ENCODE results near the gene DNAJA2.

Gene DNAJA2

DNA sequence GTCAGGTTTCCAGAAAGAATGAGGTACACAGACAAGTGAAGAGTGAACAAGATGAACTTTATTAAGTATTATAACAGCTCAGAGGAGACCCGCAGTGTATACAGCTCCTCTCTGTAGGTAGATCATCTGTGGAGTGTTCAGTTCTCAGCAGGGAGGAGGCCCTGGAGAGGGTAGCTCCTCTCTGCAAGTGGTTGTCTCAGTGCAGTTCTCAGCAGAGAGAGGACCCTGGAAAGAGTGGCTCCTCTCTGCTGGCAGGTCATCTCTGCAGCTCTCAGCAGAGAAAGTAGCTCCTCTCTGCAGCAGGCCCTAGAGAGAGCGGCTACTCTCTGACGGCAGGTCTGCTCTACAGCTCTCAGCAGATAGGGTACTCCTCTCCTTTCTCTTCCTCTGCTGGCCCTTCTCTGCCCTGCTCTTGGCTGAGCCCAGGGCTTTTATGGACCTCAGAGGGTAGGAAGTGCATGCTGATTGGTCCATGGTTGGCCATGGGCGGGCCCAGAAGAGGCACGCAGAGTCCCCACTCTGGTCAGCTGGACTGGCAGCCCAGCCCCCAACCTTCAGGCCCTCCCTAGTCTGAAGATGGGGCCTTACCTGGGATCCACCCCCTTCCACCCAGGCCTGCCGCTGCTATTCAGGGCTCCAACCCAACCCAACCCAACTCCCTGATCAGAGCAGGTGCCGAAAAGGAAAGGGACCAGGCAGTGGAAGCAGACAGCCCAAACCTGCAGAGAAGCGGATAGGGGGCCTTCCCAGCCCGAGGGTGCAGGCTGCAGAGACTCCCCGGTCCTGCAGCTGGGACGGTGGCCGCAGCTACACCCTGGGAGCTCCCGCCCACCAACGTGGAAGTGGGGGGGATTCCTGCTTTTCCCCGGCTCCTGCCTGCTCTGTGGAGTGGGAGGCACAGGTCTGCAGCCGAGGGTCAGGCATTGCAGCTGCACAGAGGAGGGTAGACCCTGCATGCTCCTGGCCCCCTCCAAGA, 18.5 kb upstream of the DNAJA2 start:
- ATAC-seq = no peak
- Mint-ChIP-seq H3K27me3 (no peaks in the 10 kb centered on the region), H3K36me3 (ENCODE audit: low read depth) (no peaks in the 10 kb centered on the region), H3K9me3 (no peaks in the 10 kb centered on the region), H3K27ac (no peak overlapping the region), H3K4me1 (peaks cover 4% of the 10 kb centered on the region), H3K4me3 (no peak overlapping the region)
- DNase-seq = no peak

DNA sequence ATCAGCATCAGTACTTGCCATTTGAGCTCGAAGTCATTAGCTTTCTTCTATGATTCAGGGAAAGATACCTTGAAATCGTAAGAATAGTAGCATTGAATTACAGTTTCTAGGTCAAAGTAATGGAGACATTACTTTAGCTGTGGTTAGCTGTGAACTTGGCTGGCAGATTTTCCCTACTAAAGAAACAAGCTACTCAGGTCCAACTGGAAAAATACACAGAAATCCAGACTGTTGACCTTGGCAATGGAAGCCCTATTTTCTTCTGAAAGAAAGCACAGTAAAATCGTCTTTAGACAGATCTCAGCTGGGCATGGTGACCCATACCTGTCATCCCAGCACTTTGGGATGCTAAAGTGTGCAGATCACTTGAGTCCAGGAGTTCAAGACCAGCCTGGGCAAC, 13.4 kb upstream of the DNAJA2 start:
- Mint-ChIP-seq H3K27me3 (no peaks in the 10 kb centered on the region), H3K36me3 (ENCODE audit: low read depth) (no peaks in the 10 kb centered on the region), H3K4me3 (no peak overlapping the region), H3K4me1 (no peaks in the 10 kb centered on the region), H3K27ac (no peak overlapping the region), H3K9me3 (no peaks in the 10 kb centered on the region)
- no peak for DNase-seq
- no peak for ATAC-seq

DNA sequence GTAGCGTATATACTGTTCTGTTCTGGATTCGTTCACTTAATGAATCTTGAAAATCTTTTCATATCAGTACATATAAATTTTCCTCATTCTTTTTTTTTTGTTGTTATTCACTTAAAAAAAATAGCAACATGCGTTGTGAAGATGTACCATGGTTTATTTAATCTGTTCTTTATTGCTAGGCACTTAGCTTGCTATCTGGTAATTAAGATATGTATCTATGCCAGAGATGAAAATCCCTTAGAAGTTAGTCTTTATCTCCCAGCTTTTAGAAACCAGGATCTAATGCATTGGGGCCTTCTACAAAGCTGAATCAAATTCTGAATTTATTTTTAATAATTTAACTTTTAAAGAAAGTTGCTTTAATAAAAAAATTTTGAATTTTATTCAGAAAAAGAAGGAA, 13.0 kb upstream of the DNAJA2 start:
- no peak for ATAC-seq

DNA sequence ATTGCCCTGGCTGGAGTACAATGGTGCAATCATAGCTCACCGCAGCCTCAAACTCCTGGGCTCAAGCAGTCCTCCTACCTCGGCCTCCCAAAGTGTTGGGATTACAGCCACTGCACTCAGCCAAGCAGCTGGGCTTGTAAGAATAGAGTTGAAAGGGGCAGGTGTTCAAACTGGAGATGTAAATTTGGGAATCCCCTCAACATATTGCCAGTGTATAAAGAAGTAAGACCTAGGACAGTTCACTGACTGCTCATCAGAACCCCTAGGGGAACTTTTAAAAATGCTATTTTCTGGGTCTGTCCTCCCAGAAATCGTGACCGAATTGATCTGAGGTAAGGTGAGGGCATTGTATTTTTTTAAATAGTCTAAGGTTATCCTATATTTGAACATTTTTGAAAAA, 8.9 kb upstream of the DNAJA2 start:
- ATAC-seq (no peak), DNase-seq (no peak)
- H3K36me3 Mint-ChIP-seq (ENCODE audit: low read depth) = no peaks in the 10 kb centered on the region
- no peaks in the 10 kb centered on the region for H3K27me3 Mint-ChIP-seq
- no peaks in the 10 kb centered on the region for H3K4me1 Mint-ChIP-seq
- no peak overlapping the region for H3K27ac Mint-ChIP-seq
- H3K4me3 Mint-ChIP-seq = no peak overlapping the region
- H3K9me3 Mint-ChIP-seq = no peaks in the 10 kb centered on the region

More for the DNA sequence above, 13.0 kb upstream of the DNAJA2 start:
- H3K9me3 Mint-ChIP-seq = no peaks in the 10 kb centered on the region
- H3K36me3 Mint-ChIP-seq (ENCODE audit: low read depth) = no peaks in the 10 kb centered on the region
- no peak overlapping the region for H3K27ac Mint-ChIP-seq
- no peaks in the 10 kb centered on the region for H3K27me3 Mint-ChIP-seq
- DNase-seq = no peak
- no peak overlapping the region for H3K4me3 Mint-ChIP-seq
- no peaks in the 10 kb centered on the region for H3K4me1 Mint-ChIP-seq

DNA sequence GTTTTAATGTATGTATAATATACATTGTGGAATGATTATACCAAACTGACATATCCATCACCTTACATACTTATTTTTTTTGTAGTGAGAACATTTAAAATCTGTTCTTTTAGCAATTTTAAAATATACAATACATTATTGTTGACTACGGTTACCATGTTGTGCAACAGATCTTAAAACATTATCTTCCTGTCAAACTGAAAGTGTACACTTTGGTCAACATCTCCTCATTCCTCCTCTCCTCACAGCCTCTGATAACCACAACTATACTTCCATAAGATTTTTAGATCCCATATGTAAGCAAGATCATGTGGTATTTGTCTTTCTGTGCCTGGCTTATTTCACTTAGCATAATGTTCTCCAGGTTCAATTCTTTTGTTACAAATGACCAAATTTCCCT, 7.5 kb upstream of the DNAJA2 start:
- no peak overlapping the region for H3K4me3 Mint-ChIP-seq
- no peaks in the 10 kb centered on the region for H3K9me3 Mint-ChIP-seq
- H3K4me1 Mint-ChIP-seq = peaks cover 13% of the 10 kb centered on the region
- no peaks in the 10 kb centered on the region for H3K36me3 Mint-ChIP-seq (ENCODE audit: low read depth)
- H3K27me3 Mint-ChIP-seq = no peaks in the 10 kb centered on the region
- ATAC-seq = no peak
- DNase-seq = no peak
- H3K27ac Mint-ChIP-seq = no peak overlapping the region

DNA sequence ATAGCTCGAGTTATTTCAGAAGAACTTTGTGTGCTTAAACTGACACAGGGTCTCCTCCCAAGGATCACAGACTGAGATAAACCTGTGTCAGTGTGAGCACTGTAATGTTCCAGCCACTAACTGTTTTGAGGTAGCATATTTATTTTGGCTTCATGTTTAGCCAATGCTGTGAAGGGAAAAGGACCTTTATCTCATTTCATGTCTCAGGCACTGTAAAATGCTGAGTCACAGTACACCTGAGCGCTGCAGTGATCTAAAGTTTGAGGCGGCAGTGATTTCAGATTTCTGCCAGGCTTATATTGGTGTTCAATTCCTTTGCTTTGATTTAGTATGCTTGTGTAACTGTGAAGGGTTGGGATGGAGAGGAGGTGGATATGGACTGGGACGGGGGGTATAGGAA, 3.1 kb upstream of the DNAJA2 start:
- ATAC-seq = no peak
- Mint-ChIP-seq H3K27me3 (no peaks in the 10 kb centered on the region), H3K4me3 (peak overlapping the region; percentile 48), H3K9me3 (no peaks in the 10 kb centered on the region), H3K36me3 (ENCODE audit: low read depth) (peaks cover 10% of the 10 kb centered on the region), H3K4me1 (peaks cover 44% of the 10 kb centered on the region), H3K27ac (peak overlapping the region; percentile 89)
- DNase-seq = no peak

DNA sequence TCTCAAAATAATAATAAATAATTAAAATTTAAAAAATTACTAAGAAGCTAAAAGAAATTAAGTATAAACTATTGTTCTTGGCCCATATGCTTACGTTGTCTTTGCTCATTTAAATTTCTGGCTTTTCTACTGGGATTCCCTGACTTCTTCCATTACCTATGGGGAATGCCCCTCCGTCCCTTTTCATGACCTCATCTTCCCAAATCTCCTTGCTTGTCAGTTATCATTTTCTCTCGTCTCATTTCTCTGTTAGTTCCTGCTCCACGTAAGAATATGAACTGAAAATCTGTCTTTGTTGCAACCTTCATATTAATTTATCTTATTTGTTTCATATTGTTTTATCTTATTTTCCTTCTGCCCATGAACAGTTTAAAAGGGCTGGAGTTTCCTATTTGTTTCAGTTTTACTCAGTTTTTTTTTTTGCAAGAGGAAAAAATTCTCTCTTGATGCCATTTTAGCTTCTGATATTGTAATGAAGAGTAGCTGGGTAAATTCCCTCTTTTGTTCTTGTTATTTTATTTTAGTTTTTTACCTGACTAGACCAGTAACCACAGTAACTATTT, 2.5 kb upstream of the DNAJA2 start:
- Mint-ChIP-seq H3K4me1 (peaks cover 48% of the 10 kb centered on the region), H3K36me3 (ENCODE audit: low read depth) (peaks cover 14% of the 10 kb centered on the region), H3K27me3 (no peaks in the 10 kb centered on the region), H3K4me3 (peak overlapping the region; percentile 48), H3K9me3 (no peaks in the 10 kb centered on the region), H3K27ac (peak overlapping the region; percentile 89)
- no peak for DNase-seq
- no peak for ATAC-seq

DNA sequence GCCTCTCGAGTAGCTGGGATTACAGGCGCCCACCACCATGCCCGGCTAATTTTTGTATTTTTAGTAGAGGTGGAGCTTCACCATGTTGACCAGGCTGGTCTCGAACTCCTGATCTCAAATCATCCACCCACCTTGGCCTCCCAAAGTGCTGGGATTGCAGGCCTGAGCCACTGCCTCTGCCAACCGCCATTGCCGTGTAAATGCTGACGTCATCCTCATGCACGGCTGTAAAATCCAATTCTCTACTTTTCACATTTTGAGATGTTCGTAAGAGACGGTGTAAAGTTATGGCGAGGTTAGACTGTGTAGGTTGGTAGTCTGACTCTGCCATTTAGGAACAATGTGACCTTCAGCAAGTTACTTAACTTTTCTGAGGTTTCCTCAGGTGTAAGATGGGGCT, 1.7 kb upstream of the DNAJA2 start:
- ATAC-seq (no peak), DNase-seq (peak; percentile 11)
- H3K27ac Mint-ChIP-seq = peak overlapping the region; percentile 97
- H3K36me3 Mint-ChIP-seq (ENCODE audit: low read depth) = peaks cover 18% of the 10 kb centered on the region
- H3K4me1 Mint-ChIP-seq = peaks cover 53% of the 10 kb centered on the region
- no peaks in the 10 kb centered on the region for H3K27me3 Mint-ChIP-seq
- no peaks in the 10 kb centered on the region for H3K9me3 Mint-ChIP-seq
- H3K4me3 Mint-ChIP-seq = peak overlapping the region; percentile 61

DNA sequence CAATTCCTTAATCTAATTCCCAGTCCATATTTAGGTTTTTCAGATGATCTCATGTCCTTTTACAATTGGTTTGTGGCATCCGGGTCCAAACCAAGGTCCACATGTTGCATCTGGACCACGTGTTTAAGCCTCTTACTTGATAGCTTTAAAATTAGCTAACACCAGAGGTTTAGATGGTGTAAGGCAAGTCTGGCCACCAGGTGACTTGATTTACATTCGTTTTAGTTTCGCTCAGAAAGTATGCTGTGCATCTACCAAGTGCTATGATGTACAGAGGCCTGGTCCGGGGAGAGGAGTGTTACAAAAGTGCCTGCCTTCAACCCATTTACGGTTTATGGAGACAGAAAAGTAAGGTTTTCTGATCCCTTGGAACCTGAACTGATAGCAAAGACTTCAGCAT, 878 bp upstream of the DNAJA2 start:
- Mint-ChIP-seq H3K4me3 (peak overlapping the region; percentile 94), H3K27me3 (no peaks in the 10 kb centered on the region), H3K36me3 (ENCODE audit: low read depth) (peaks cover 21% of the 10 kb centered on the region), H3K27ac (peak overlapping the region; percentile 97), H3K4me1 (peaks cover 59% of the 10 kb centered on the region), H3K9me3 (no peaks in the 10 kb centered on the region)
- ATAC-seq = no peak
- DNase-seq = peak; percentile 20

DNA sequence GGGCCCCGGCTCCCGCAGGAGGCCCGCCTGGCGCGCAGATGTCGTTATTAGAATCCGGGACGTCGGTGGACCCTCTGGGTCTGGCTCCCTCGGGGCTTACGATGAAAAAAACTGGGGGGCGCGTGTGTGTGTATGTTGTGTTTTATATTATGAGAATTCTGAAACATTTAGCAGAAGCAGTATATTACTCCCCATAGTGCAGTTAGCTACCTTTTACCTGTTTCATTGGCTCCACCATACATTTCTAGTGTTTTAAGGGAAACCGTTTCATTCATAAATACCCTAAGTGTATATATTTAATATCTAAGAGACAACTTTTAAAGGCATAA, 486 bp upstream of the DNAJA2 start:
- peak overlapping the region; percentile 94 for H3K4me3 Mint-ChIP-seq
- ATAC-seq = no peak
- H3K9me3 Mint-ChIP-seq = no peaks in the 10 kb centered on the region
- no peak for DNase-seq
- peaks cover 25% of the 10 kb centered on the region for H3K36me3 Mint-ChIP-seq (ENCODE audit: low read depth)
- H3K27me3 Mint-ChIP-seq = no peaks in the 10 kb centered on the region
- H3K4me1 Mint-ChIP-seq = peaks cover 63% of the 10 kb centered on the region
- H3K27ac Mint-ChIP-seq = peak overlapping the region; percentile 97

DNA sequence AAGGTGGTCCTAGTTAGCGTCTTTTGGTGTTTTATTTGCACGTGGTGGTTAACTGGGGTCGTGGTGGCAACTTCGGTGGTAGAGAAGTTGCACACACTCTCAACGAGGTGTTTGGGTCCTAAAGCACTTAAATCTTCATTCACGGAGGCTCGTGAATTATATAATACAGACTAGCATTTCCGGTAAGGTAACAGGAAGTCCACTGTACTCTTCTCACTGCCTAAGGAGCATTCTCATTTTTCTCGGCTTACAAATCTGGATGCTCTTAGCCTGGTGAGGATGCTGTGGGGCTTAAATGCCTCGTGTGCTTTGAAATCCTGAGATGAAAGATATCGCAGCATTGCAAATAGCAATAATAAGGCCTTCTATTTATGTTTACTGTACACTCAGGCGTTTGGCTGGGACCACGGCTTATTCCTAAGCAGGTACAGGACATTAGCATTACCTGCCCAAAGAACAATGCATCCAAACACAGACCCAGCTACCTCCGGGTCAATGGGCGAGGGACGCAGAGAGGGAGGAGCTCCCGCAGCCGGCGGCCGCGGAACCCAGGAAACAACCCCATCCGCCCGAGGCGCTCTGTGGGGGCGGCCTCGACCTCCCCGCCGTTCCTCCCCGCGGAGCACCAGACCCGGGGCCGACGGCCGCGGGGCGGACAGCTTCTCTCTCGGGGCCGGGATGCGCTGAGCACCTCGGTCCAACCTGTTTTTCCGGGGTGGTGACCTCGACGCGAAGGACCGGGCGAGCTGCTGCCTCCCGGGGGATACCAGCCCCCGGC, 856 bp downstream of the DNAJA2 start:
- H3K4me3 Mint-ChIP-seq = peak overlapping the region; percentile 94
- H3K36me3 Mint-ChIP-seq (ENCODE audit: low read depth) = peaks cover 37% of the 10 kb centered on the region
- peaks cover 76% of the 10 kb centered on the region for H3K4me1 Mint-ChIP-seq
- peak; percentile 18 for ATAC-seq
- peak overlapping the region; percentile 87 for H3K27ac Mint-ChIP-seq
- no peaks in the 10 kb centered on the region for H3K9me3 Mint-ChIP-seq
- peak; percentile 60 for DNase-seq
- H3K27me3 Mint-ChIP-seq = no peaks in the 10 kb centered on the region

DNA sequence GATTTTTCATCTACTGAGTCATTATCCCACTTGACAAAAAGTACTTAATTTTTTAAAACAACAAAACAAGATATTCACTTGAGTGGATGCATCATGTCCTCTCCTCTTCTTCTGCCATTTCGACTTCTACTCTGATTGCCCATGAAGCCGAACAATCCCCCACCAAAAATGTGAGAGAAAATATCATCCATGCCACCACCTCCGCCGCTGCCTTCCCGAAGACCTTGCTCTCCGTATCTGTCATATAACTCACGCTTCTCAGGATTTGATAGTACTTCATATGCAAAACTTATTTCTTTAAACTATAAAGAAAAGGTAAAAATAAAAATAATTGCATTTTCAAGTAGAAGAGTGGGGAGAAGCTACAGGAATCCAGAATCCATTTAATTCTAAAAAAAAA, 2.2 kb downstream of the DNAJA2 start:
- H3K27me3 Mint-ChIP-seq = no peaks in the 10 kb centered on the region
- H3K36me3 Mint-ChIP-seq (ENCODE audit: low read depth) = peaks cover 50% of the 10 kb centered on the region
- ATAC-seq (no peak), DNase-seq (no peak)
- peaks cover 75% of the 10 kb centered on the region for H3K4me1 Mint-ChIP-seq
- peak overlapping the region; percentile 94 for H3K4me3 Mint-ChIP-seq
- H3K9me3 Mint-ChIP-seq = no peaks in the 10 kb centered on the region
- H3K27ac Mint-ChIP-seq = peak overlapping the region; percentile 61

DNA sequence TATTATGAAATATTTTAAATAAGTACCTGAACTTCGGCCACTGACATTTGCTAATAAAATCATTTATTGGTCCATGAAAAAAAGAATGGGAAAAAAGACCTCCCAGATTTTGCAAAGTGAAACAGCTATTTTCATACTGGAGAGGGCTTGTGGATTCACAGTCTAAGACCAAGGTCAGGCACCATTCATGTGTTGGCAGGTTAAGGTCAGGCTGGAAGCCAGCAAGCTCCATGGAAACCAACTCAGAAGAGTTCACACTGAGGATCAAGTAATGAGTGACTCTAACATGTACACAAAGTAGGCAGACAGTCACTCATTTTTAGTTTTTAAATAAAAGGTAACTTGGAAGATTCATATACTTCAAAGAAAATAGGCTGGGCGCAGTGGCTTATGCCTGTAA, 3.4 kb downstream of the DNAJA2 start:
- Mint-ChIP-seq H3K9me3 (no peaks in the 10 kb centered on the region), H3K27ac (no peak overlapping the region), H3K27me3 (no peaks in the 10 kb centered on the region), H3K36me3 (ENCODE audit: low read depth) (peaks cover 52% of the 10 kb centered on the region), H3K4me3 (peak overlapping the region; percentile 49), H3K4me1 (peaks cover 65% of the 10 kb centered on the region)
- ATAC-seq (no peak), DNase-seq (no peak)

DNA sequence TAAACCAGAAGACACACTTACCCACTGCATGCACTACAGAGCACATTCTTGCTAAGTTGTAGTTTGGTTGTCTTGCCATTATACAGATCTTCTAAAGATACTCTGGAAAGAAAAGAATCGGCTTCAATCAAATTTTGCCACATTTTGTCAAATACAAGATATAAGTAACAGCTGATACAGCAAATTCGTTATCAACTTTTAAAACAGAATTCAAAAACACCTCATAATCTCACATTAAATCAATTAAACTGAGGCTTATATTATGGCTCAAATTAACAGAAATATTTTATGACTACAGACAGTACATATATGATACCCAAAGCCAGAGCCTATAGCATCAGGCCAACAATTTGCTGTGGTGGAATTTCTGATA, 5.4 kb downstream of the DNAJA2 start:
- Mint-ChIP-seq H3K9me3 (no peaks in the 10 kb centered on the region), H3K27me3 (no peaks in the 10 kb centered on the region), H3K4me3 (no peak overlapping the region), H3K27ac (peak overlapping the region; percentile 52), H3K4me1 (peaks cover 66% of the 10 kb centered on the region), H3K36me3 (ENCODE audit: low read depth) (peaks cover 69% of the 10 kb centered on the region)
- DNase-seq (no peak), ATAC-seq (no peak)

DNA sequence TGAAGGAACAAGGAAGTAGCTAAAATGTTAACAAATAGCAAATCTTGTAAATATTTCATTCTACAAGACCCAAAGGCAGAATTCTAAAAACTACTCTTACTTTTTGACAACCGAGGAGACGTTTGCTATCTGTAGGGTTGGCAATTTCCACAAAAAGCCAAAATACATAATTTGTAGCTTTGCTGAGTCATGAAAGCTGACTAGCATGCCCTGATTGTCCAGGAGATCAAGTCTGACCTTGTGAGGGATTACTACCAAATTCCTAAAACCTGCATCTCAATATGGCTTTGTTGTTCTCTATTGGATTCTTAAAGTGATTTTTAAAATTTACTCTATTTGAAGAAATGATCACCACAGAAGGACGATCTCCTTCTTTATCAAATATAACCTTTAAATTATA, 10.8 kb downstream of the DNAJA2 start:
- Mint-ChIP-seq H3K27ac (peak overlapping the region; percentile 89), H3K4me3 (peak overlapping the region; percentile 37), H3K9me3 (no peaks in the 10 kb centered on the region), H3K36me3 (ENCODE audit: low read depth) (peaks cover 73% of the 10 kb centered on the region), H3K4me1 (peaks cover 50% of the 10 kb centered on the region), H3K27me3 (no peaks in the 10 kb centered on the region)
- ATAC-seq (no peak), DNase-seq (no peak)
